ENCODE data around the gene THEMIS.

Gene THEMIS

DNA sequence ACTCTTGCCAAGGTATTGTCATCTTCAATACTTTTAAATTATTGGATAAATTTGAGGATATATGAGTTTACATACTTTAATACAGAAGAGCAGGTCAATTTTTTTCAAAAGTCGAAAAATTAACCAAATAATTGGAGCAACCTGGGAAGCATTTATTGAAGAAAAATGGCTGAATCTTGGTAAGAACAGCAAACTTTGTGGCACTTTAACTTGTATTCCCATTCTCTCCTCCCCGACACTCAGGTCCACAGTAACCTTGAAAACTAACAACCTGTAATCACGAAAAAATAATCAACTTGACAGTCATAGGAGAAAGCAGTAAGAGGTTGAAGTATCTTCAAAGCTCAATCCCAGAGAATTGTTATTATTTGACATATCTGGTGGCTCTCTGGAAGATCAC is 55.6 kb downstream of the THEMIS start:
- H3K36me3 ChIP-seq (replicated peaks; ENCODE audit: insufficient read depth, low read length): no peaks in the 10 kb centered on the region
- TF ChIP-seq EZH2phosphoT487 (IDR thresholded peaks at IDR 0.05; ENCODE audit: low read length): no peak
- TF ChIP-seq EZH2 (optimal IDR thresholded peaks at IDR 0.05; ENCODE audit: low read depth, low read length): no peak
- TF ChIP-seq, protein P1, sequence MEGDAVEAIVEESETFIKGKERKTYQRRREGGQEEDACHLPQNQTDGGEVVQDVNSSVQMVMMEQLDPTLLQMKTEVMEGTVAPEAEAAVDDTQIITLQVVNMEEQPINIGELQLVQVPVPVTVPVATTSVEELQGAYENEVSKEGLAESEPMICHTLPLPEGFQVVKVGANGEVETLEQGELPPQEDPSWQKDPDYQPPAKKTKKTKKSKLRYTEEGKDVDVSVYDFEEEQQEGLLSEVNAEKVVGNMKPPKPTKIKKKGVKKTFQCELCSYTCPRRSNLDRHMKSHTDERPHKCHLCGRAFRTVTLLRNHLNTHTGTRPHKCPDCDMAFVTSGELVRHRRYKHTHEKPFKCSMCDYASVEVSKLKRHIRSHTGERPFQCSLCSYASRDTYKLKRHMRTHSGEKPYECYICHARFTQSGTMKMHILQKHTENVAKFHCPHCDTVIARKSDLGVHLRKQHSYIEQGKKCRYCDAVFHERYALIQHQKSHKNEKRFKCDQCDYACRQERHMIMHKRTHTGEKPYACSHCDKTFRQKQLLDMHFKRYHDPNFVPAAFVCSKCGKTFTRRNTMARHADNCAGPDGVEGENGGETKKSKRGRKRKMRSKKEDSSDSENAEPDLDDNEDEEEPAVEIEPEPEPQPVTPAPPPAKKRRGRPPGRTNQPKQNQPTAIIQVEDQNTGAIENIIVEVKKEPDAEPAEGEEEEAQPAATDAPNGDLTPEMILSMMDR (IDR thresholded peaks at IDR 0.05; ENCODE audit: low read length): no peak
- H3K79me2 ChIP-seq (ENCODE audit: low read length): no peaks in the 10 kb centered on the region
- H3K27ac ChIP-seq (ENCODE audit: low read length): no peak overlapping the region
- no peaks in the 10 kb centered on the region for H3K27me3 ChIP-seq (replicated peaks; ENCODE audit: insufficient read depth, low read length)
- H3K4me1 ChIP-seq (ENCODE audit: low read length): no peaks in the 10 kb centered on the region
- DNase-seq: no peak
- no peak overlapping the region for H3K9ac ChIP-seq (ENCODE audit: low read length)
- no peaks in the 10 kb centered on the region for H3K9me3 ChIP-seq (replicated peaks; ENCODE audit: insufficient read depth, low read length)
- no peak overlapping the region for H3K4me2 ChIP-seq (ENCODE audit: low read depth, low read length)
- H4K20me1 ChIP-seq (ENCODE audit: insufficient read depth, low read length): no peaks in the 10 kb centered on the region
- H3K9me2 ChIP-seq (replicated peaks; ENCODE audit: insufficient read depth, low read length): no peaks in the 10 kb centered on the region
- H3K4me3 ChIP-seq (ENCODE audit: low read length): no peak overlapping the region
- H3F3A ChIP-seq (ENCODE audit: insufficient read depth, low read length): no peaks in the 10 kb centered on the region
- H2AFZ ChIP-seq (ENCODE audit: low read length): no peak overlapping the region

DNA sequence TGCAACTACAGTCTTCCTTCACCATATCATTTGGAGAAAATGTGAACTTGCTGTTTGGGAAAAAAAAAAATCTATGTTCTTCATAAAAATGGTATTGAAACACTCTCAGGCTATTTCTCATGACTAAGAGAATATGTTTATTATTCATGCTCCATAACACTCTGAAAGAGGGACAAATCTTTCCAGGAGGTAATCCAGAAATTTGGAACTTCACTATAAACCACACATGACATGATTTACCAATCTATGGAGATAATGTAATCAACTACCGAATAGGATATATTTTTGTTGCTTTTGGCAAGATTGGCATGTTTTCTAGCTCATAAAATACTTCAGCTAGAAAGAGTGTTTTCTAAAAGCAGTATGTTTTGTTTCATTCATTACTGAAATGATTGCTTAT is 56.3 kb downstream of the THEMIS start:
- no peak for DNase-seq
- Histone ChIP-seq H3K27ac (ENCODE audit: low read length) (no peak overlapping the region), H3K27me3 (replicated peaks; ENCODE audit: insufficient read depth, low read length) (no peaks in the 10 kb centered on the region), H3K36me3 (replicated peaks; ENCODE audit: insufficient read depth, low read length) (no peaks in the 10 kb centered on the region), H3K9me2 (replicated peaks; ENCODE audit: insufficient read depth, low read length) (no peaks in the 10 kb centered on the region), H3K9ac (ENCODE audit: low read length) (no peak overlapping the region), H3K4me2 (ENCODE audit: low read depth, low read length) (no peak overlapping the region), H3K9me3 (replicated peaks; ENCODE audit: insufficient read depth, low read length) (no peaks in the 10 kb centered on the region), H4K20me1 (ENCODE audit: insufficient read depth, low read length) (no peaks in the 10 kb centered on the region), H3K79me2 (ENCODE audit: low read length) (no peaks in the 10 kb centered on the region), H2AFZ (ENCODE audit: low read length) (no peak overlapping the region), H3K4me3 (ENCODE audit: low read length) (no peak overlapping the region), H3F3A (ENCODE audit: insufficient read depth, low read length) (no peaks in the 10 kb centered on the region), H3K4me1 (ENCODE audit: low read length) (no peaks in the 10 kb centered on the region)
- TF ChIP-seq EZH2 (optimal IDR thresholded peaks at IDR 0.05; ENCODE audit: low read depth, low read length) (no peak), EZH2phosphoT487 (IDR thresholded peaks at IDR 0.05; ENCODE audit: low read length) (no peak)
- TF ChIP-seq, protein P1 (IDR thresholded peaks at IDR 0.05; ENCODE audit: low read length): no peak

DNA sequence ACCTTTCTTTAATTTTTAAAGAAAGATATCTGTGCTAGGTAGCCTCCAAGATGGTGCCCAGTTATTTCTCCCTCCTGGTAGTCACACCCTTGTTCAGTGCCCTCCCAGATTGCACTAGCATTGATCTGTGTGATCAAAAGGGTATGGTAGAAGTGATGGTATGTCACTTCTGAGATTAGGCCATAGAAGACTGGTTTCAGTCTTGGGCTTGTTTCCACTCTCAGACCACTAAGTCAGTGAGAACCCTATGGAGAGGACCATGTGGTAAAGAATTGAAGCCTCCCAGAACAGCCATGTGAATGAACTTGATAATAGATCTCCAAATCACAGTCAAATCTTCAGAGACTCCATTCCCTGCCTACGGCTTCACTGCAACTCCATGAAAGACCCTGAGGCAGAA is 57.3 kb downstream of the THEMIS start:
- Histone ChIP-seq H3K9me2 (replicated peaks; ENCODE audit: insufficient read depth, low read length) (no peaks in the 10 kb centered on the region), H3K27me3 (replicated peaks; ENCODE audit: insufficient read depth, low read length) (no peaks in the 10 kb centered on the region), H3K4me3 (ENCODE audit: low read length) (no peak overlapping the region), H3F3A (ENCODE audit: insufficient read depth, low read length) (no peaks in the 10 kb centered on the region), H3K36me3 (replicated peaks; ENCODE audit: insufficient read depth, low read length) (no peaks in the 10 kb centered on the region), H3K9ac (ENCODE audit: low read length) (no peak overlapping the region), H3K4me1 (ENCODE audit: low read length) (no peaks in the 10 kb centered on the region), H3K79me2 (ENCODE audit: low read length) (no peaks in the 10 kb centered on the region), H2AFZ (ENCODE audit: low read length) (no peak overlapping the region), H3K27ac (ENCODE audit: low read length) (no peak overlapping the region), H3K9me3 (replicated peaks; ENCODE audit: insufficient read depth, low read length) (no peaks in the 10 kb centered on the region), H3K4me2 (ENCODE audit: low read depth, low read length) (no peak overlapping the region), H4K20me1 (ENCODE audit: insufficient read depth, low read length) (no peaks in the 10 kb centered on the region)
- DNase-seq: no peak
- TF ChIP-seq EZH2 (optimal IDR thresholded peaks at IDR 0.05; ENCODE audit: low read depth, low read length) (no peak), EZH2phosphoT487 (IDR thresholded peaks at IDR 0.05; ENCODE audit: low read length) (no peak)
- TF ChIP-seq, protein P1 (IDR thresholded peaks at IDR 0.05; ENCODE audit: low read length): no peak

All from MM.1S (cell line).